Hepatic stellate cell (primary cell): Measurements from ENCODE around the gene C12orf57.
"Not testable (repeated sequence)": the region's sequence is repeated elsewhere in the genome, so short reads cannot be mapped to it uniquely, and the experiment has no call there.

Experiments used
- DNase-seq: peaks from one replicate; pipeline ENCODE4 v3.0.0; 2011; ENCODE audit warnings: low spot score

Gene C12orf57

GRCh38 chr12:6943722-6944380, at the start of gene C12orf57, which contains the start of gene RNU7-1:
TSS of gene C12orf57 (plus strand) at chr12:6944022. CDS start at chr12:6944122, 100 bp downstream.
TSS of gene RNU7-1 (plus strand) at chr12:6943816.
- DNase-seq = peak; percentile 85

GRCh38 chr12:6894321-6894720, 49.5 kb upstream of the C12orf57 start:
- no peak for DNase-seq

GRCh38 chr12:6896846-6897435, 46.9 kb upstream of the C12orf57 start:
- no peak for DNase-seq

GRCh38 chr12:6899427-6899826, 44.4 kb upstream of the C12orf57 start:
- no peak for DNase-seq

GRCh38 chr12:6899837-6900519, 43.8 kb upstream of the C12orf57 start:
- DNase-seq = peak; percentile 28

- no peak for DNase-seq
Observed at GRCh38 chr12:6902448-6902847, 41.4 kb upstream of the C12orf57 start.

- DNase-seq = no peak
Observed at GRCh38 chr12:6903722-6904121, 40.1 kb upstream of the C12orf57 start.

GRCh38 chr12:6904280-6905276, 39.2 kb upstream of the C12orf57 start, which contains the start of gene LRRC23:
TSS of gene LRRC23 (plus strand) at chr12:6904822. CDS start at chr12:6905634, 812 bp downstream.
- peak; percentile 91 for DNase-seq

GRCh38 chr12:6905414-6906040, 38.3 kb upstream of the C12orf57 start:
- no peak for DNase-seq

- DNase-seq = not testable (repeated sequence)
Observed at GRCh38 chr12:6908141-6908540, 35.7 kb upstream of the C12orf57 start.

GRCh38 chr12:6909421-6910145, 34.2 kb upstream of the C12orf57 start:
- DNase-seq = no peak

GRCh38 chr12:6912164-6912935, 31.5 kb upstream of the C12orf57 start:
- DNase-seq = no peak

- DNase-seq = peak; percentile 85
Observed at GRCh38 chr12:6914246-6914946, 29.4 kb upstream of the C12orf57 start, which contains the start of gene ENO2. TSS of gene ENO2 (plus strand) at chr12:6914580. CDS start at chr12:6915833, 1,253 bp downstream.

- no peak for DNase-seq
Observed at GRCh38 chr12:6914947-6915788, 28.7 kb upstream of the C12orf57 start.

- DNase-seq = no peak
Observed at GRCh38 chr12:6915789-6916285, 28.0 kb upstream of the C12orf57 start.

- DNase-seq = no peak
Observed at GRCh38 chr12:6916426-6917200, 27.2 kb upstream of the C12orf57 start.
